HT-29 (cell line): ENCODE data around the gene ADAMTS14. TPM values are rescaled to one million over a fixed set of nuclear protein-coding genes. Genes with fewer than 3 reads are reported as not detected.
"Not testable (repeated sequence)": the region's sequence is repeated elsewhere in the genome, so short reads cannot be mapped to it uniquely, and the experiment has no call there.

Experiments
- DNase-seq: peaks from one replicate; pipeline ENCODE4 v3.0.0-alpha.2; 2015; ENCODE audit warnings: low spot score
- total RNA-seq: library from RNA; depleted of rRNA; stranded (reverse); fragments of >200 nt; shearing (Covaris generic); gene quantifications from 2 replicates; pipeline ENCODE4 v1.2.3, GENCODE V29; 2014

Gene ADAMTS14
- total RNA-seq, 1 experiment from 2014 or later: 0.15 TPM

- DNase-seq: no peak
These were observed 77.9 kb downstream of the ADAMTS14 start for GRCh38 chr10:70750156-70750703.

DNA sequence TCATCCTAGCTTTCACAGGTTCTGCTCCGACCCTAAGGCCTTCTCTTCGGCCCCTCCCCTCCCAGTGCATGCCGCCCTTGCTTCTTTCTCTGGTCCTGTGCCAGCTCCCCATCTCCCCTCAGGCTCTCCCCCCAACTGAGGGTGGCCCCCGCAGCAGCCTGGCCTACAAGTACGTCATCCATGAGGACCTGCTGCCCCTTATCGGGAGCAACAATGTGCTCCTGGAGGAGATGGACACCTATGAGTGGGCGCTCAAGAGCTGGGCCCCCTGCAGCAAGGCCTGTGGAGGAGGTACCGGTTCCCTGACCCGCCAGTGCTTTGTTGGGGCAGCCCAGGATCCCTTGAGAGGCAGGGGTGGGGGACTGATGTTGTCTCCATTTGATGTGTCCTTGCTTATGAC lies 79.0 kb downstream of the ADAMTS14 start:
- no peak for DNase-seq

DNA sequence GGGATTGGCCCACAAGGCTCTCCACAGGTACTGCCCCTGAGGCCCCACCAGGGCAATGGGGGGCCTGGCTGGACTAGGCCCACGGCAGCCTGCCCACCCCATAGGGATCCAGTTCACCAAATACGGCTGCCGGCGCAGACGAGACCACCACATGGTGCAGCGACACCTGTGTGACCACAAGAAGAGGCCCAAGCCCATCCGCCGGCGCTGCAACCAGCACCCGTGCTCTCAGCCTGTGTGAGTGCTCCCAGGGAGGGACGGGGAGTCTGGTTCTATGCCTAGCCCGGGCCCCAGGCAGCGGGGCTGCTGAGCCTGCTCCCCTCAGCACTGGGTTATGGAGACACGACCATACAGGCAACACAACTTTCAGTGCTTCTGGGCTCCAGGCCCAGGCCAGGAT lies 79.7 kb downstream of the ADAMTS14 start:
- no peak for DNase-seq

- no peak for DNase-seq
These were observed 80.3 kb downstream of the ADAMTS14 start for GRCh38 chr10:70752571-70752970.

GRCh38 chr10:70753026-70753663 lies 80.8 kb downstream of the ADAMTS14 start:
- DNase-seq: no peak

DNA sequence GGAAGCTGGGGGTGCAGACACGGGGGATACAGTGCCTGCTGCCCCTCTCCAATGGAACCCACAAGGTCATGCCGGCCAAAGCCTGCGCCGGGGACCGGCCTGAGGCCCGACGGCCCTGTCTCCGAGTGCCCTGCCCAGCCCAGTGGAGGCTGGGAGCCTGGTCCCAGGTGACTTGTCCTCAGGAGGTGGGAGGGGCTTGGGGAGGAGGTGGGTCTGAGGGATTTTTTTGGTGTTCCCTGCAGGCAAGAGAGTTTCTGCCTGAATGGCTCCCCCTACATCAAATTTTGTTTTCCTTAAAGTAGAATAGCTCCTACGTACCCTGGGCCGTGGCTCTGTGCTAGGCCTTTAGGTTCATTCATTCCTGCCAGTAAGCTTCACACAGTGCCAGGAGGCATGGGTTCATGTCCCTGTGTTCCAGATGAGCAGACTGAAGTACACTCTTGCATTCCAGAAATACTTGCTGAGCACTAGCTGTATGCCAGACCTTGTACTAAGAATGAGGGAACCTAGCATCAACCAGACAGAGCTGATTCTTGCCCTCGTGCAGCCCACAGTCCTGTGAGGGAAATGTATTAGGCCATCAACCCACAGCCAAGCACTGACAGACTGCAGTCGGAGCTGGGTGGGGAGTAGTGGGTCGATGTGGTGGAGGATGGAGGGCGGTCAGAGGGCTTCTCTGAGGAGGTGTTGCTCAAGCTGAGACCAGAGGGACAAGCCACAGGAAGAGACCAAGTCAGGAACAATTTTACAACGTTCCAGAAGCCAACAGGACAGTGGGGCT lies 81.7 kb downstream of the ADAMTS14 start:
- no peak for DNase-seq

- DNase-seq: no peak
These were observed 84.5 kb downstream of the ADAMTS14 start for GRCh38 chr10:70756700-70757360.

DNA sequence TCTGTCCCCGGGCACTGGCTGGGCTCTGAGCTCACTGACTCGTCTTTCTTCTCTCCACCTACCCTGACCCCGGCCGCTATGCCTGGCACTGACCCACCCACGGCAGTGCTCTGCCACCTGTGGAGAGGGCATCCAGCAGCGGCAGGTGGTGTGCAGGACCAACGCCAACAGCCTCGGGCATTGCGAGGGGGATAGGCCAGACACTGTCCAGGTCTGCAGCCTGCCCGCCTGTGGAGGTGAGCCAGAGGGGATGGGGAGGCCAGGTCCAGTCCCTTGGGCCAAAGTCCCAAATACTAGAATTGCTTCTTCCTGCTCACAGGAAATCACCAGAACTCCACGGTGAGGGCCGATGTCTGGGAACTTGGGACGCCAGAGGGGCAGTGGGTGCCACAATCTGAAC lies 85.5 kb downstream of the ADAMTS14 start:
- DNase-seq: no peak

DNA sequence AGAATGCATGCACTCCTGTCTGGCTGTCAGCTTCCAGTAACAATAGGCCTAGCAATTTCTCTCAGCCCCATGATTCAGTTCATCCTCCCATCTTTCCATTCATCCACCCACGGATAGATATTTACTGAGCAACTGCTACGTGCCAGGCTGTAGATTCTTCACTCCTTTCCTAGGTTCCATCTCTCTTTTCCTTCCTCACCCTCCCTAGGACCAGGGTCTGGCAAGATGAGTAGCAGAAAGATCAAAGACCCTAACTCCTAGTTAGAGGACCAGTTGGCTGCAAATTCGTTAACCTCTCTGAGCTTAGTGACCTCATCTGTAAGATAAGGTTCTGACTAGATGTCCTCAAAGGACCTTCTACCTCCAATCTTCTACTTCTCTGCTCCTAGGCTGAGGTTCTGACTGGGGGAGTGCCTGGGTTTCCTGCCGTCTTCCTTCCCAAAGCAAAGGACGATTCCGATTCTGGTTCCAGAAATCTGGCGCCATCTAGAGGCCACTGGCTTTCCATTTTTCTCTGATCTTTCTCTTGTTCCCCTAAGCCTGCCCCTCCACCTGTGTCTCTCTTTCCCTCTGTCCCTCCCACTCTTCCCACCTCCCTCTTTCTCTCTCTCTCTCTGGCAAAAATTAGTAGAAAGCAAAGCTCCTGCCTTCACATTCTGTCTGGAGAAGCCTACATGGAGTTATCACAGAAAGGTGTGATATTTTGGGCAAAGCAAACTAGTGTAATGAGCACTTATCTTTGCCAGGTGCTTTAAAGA lies 86.6 kb downstream of the ADAMTS14 start:
- DNase-seq: peak; percentile 84

DNA sequence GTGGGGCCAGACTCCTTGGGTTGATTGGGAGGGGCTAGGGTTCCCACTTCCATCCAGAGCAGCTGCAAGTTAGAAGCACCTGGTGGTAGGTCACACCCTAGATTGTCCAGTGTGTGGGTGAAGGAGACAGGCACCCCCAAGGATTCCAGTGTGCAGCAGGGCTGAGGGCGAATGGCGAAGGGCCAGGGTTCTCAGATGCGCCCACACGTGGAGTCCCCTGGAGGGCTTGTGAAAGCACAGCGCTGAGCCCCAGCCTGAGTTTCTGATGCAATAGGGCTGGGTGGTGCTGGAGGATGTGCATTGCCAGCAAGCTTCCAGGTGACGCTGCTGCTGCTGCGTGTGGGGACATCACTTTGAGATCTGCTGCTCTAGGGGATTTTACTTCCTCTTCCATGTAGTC lies 87.5 kb downstream of the ADAMTS14 start:
- DNase-seq: peak; percentile 35

DNA sequence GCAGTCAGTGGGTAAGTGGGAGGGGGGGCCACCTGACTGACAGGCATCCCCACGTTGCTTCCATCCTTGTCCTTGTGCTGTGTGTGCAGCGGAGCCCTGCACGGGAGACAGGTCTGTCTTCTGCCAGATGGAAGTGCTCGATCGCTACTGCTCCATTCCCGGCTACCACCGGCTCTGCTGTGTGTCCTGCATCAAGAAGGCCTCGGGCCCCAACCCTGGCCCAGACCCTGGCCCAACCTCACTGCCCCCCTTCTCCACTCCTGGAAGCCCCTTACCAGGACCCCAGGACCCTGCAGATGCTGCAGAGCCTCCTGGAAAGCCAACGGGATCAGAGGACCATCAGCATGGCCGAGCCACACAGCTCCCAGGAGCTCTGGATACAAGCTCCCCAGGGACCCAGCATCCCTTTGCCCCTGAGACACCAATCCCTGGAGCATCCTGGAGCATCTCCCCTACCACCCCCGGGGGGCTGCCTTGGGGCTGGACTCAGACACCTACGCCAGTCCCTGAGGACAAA lies 88.0 kb downstream of the ADAMTS14 start:
- no peak for DNase-seq

DNA sequence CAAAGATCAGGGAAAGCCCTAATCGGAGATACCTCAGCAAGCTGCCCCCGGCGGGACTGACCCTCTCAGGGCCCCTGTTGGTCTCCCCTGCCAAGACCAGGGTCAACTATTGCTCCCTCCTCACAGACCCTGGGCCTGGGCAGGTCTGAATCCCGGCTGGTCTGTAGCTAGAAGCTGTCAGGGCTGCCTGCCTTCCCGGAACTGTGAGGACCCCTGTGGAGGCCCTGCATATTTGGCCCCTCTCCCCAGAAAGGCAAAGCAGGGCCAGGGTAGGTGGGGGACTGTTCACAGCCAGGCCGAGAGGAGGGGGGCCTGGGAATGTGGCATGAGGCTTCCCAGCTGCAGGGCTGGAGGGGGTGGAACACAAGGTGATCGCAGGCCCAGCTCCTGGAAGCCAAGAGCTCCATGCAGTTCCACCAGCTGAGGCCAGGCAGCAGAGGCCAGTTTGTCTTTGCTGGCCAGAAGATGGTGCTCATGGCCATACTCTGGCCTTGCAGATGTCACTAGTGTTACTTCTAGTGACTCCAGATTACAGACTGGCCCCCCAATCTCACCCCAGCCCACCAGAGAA lies 88.8 kb downstream of the ADAMTS14 start:
- peak; percentile 16 for DNase-seq

GRCh38 chr10:70761727-70762350 lies 89.5 kb downstream of the ADAMTS14 start:
- no peak for DNase-seq

DNA sequence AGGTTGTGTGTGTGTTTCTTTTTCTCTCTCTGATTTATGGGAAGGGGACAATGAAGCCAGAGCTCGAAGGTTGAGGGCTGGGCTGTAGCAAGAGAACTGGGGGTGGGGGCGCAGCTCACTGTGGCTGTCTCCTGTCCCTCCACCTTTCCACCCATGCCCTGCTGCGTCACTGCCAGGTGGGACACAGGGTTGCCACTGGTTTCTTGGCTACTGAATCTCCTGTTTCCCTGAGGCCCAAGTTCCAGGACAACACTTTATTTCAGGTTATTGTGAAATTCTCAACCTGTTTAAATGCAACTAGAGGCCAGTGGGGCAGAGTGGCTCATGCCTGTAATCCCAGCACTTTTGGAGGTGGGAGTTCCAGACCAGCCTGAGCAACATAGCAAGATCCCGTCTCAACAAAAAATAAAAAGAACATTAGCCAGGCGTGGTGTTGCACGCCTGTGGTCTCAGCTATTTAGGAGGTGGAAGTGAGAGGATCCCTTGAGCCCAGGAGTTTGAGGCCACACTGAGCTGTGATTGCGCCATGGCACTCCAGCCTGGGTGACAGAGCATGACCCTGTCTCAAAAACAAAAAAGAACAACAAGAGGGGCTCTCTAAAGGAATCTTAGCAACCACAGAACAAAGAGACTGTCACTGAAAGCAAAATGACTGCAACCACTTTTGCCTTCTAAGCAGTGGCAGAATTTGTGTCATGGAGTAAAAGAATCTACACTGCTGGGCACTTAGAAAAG lies 90.3 kb downstream of the ADAMTS14 start:
- no peak for DNase-seq

DNA sequence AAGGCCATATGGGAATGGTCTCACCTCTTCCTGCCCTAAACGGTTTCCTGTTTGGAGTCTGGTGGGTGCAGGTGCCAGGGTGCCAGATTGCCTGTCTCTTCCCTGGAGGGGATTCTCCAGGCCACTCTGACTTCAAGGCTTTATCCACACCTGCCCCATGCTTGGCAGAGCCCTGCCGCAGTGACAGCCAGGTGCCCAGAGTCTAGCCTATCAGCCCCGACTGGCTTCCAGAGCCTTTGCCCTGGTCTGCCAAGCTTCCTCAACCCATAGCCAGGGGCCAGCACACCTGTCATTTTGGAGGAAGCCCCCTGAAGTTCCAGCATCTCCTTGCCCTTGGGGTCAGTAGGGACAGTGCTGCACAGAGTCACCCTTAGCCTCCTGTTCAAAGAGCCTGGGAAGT lies 91.3 kb downstream of the ADAMTS14 start:
- no peak for DNase-seq

DNA sequence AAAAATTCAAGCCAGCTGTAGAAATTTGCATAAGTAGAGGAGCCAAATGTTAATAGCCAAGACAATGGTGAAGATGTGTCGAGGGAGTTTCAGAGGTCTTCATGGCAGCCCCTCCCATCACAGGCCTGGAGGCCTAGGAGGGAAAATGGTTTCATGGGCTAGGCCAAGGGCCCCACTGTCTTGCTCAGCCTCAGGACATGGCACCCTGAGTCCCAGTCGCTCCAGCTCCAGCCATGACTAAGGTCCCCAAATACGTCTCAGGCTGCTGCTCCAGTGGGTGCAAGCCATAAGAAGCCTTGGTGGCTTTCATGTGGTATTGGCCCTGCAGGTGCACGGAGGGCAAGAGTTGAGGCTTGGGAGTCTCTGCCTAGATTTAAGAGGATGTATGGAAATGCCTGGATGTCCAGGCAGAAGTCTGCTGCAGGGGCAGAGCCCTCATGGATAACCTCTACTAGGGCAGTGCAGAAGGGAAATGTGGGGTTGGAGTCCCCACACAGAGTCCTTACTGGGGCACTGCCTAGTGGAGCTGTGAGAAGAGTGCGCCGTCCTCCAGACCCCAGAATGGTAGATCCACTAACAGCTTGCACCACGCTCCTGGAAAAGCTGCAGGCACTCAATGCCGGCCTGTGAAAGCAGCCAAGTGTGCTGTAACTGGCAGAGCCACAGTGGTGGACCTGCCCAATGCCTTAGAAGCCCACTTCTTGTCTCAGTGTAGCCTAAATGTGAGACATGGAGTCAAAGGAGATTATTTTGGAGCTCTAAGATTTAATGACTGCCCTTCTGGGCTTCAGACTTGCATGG lies 93.7 kb downstream of the ADAMTS14 start:
- DNase-seq: no peak

DNA sequence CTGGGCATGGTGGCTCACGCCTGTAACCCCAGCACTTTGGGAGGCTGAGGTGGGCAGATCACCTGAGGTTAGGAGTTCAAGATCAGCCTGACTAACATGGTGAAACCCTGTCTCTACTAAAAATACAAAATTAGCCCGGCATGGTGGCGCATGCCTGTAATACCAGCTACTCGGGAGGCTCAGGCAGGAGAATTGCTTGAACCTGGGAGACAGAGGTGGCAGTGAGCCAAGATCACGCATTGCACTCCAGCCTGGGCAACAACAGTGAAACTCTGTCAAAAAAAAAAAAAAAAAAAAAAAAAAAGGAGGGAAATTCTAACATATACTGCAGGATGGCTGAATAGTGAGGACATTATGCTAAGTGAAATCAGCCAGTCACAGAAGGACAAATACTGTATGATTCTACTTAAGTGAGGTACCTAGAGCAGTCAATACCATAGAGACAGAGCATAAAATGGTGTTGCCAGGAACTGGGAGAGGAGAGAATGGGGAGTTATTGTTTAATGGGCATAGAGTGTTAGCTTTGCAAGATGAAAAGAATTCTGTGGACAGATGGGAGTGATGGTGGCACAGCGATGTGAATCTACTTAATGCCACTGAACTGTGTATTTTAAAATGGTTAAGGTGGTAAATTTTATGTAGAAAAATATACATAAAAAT lies 95.8 kb downstream of the ADAMTS14 start:
- DNase-seq: not testable (repeated sequence)

- no peak for DNase-seq
These were observed 96.8 kb downstream of the ADAMTS14 start for GRCh38 chr10:70769121-70769520.

DNA sequence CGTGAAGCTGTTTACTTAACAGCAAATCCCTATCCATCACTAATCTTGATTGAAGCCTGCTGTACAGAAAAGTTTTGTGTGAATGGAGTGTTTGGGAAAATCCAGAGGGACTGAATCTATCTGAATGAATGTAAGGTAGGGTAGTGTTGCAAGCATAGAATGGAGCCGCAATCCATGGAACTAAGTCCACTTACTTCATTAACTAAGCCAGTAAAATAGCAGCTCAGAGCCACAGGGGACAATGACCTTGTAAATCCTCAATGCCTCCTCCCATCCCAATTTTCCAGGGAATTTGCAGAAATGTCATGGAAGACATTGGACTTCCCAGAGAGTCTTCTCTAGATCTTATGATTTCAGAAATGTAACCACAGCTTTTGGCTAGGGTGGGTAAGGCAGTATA lies 97.7 kb downstream of the ADAMTS14 start:
- DNase-seq: no peak
